Thyroid gland (tissue), 4 donors: Measurements from ENCODE around the gene FCAR. TPM values are rescaled to one million over a fixed set of nuclear protein-coding genes. Genes with fewer than 3 reads are reported as not detected.

Experiments used
- DNase-seq, 2 donors: peaks; one replicate each; pipeline ENCODE4 v3.0.0-alpha.2; 2019
- H3K27ac ChIP-seq, 3 donors: fragments of 200-600 bp; sonication (generic); 1 replicate in 2 of 3; 2 replicates in 1 of 3; pipeline ENCODE4 v1.5.1; 2016 to 2019; ENCODE audit warnings: mild to moderate bottlenecking in 1 of 3, moderate library complexity in 1 of 3
- H3K27me3 ChIP-seq: fragments of 200-600 bp; sonication (generic); one replicate; pipeline ENCODE4 v1.5.1; 2019
- H3K36me3 ChIP-seq, 2 donors: fragments of 200-600 bp; sonication (generic); one replicate each; pipeline ENCODE4 v1.5.1; 2016 to 2019
- H3K4me1 ChIP-seq, 2 donors: fragments of 200-600 bp; sonication (generic); one replicate each; pipeline ENCODE4 v1.5.1; 2017 to 2019
- H3K4me3 ChIP-seq, 3 donors: fragments of 200-600 bp; sonication (generic); replicated peaks in 1 of 3; 1 replicate in 2 of 3; 2 replicates in 1 of 3; pipeline ENCODE4 v1.5.1; 2016; ENCODE audit warnings: mild to moderate bottlenecking in 1 of 3
- H3K9me3 ChIP-seq: fragments of 200-600 bp; sonication (generic); one replicate; pipeline ENCODE4 v1.5.1; 2017
- CTCF ChIP-seq, 6 experiments: fragments of 200-600 bp in 3 of 6; fragments of 450-650 bp in 3 of 6; sonication (generic) in 3 of 6; IDR thresholded peaks; one replicate each; pipeline ENCODE4 v1.5.1; 2016 to 2019; ENCODE audit warnings: antibody characterized with exemption in 6 of 6, mild to moderate bottlenecking in 2 of 6, inconsistent platforms in 1 of 6, moderate library complexity in 1 of 6
- POLR2A ChIP-seq, 2 donors: fragments of 450-650 bp; IDR thresholded peaks; one replicate each; pipeline ENCODE4 v1.6.1; 2017; ENCODE audit warnings: antibody characterized with exemption in 2 of 2, mild to moderate bottlenecking in 2 of 2, moderate library complexity in 1 of 2
- WGBS, 2 donors: methylation state at CpG; one replicate each; pipeline ENCODE4 v1.1.5; 2017; 5-methylcytosine and 5-hydroxymethylcytosine counted together
- intact Hi-C: fragments of 100-400 bp; cut with DNase I; formaldehyde crosslinking; loops from one replicate; pipeline ENCODE4 v1.15.1; 2023
- total RNA-seq, 4 donors: library from RNA; depleted of rRNA; stranded (reverse); fragments of >200 nt; gene quantifications; one replicate each; pipeline ENCODE4 v1.2.3, GENCODE V29; 2016

Gene FCAR
- total RNA-seq, 4 donors from 2014 or later: 0.49 to 0.67 (median 0.67) TPM; not detected in 1

GRCh38 chr19:54875506-54875905, 1.5 kb downstream of the FCAR start:
- no peak for DNase-seq
- Histone ChIP-seq H3K36me3 (no peaks in the 10 kb centered on the region), H3K4me3 (no peak overlapping the region), H3K9me3 (no peaks in the 10 kb centered on the region), H3K4me1 (no peaks in the 10 kb centered on the region), H3K27me3 (no peaks in the 10 kb centered on the region), H3K27ac (no peak overlapping the region)
- 64 to 66% methylated on average over 2 of the region's 2 CpGs for WGBS, 2 donors
- intact Hi-C loops: no loop called here
- TF ChIP-seq CTCF (IDR thresholded peaks at IDR 0.05): no peak
- TF ChIP-seq POLR2A (IDR thresholded peaks at IDR 0.05): no peak

- no peak overlapping the region for H3K27ac ChIP-seq
- intact Hi-C loops: no loop called here
- no peak overlapping the region for H3K4me3 ChIP-seq
- 73 to 79% methylated on average over 3 of the region's 3 CpGs for WGBS, 2 donors
- no peak for TF ChIP-seq POLR2A (IDR thresholded peaks at IDR 0.05)
- no peak for TF ChIP-seq CTCF (IDR thresholded peaks at IDR 0.05)
- no peak for DNase-seq
- H3K36me3 ChIP-seq: no peaks in the 10 kb centered on the region
- no peaks in the 10 kb centered on the region for H3K9me3 ChIP-seq
- no peaks in the 10 kb centered on the region for H3K27me3 ChIP-seq
- H3K4me1 ChIP-seq: no peaks in the 10 kb centered on the region
Observed at GRCh38 chr19:54877471-54877870, 3.4 kb downstream of the FCAR start.

- 57 to 73% methylated on average over 6 of the region's 6 CpGs for WGBS, 2 donors
- no peaks in the 10 kb centered on the region for H3K36me3 ChIP-seq
- intact Hi-C loops: no loop called here
- H3K4me3 ChIP-seq: no peak overlapping the region
- H3K9me3 ChIP-seq: no peaks in the 10 kb centered on the region
- no peak for TF ChIP-seq POLR2A (IDR thresholded peaks at IDR 0.05)
- TF ChIP-seq CTCF (IDR thresholded peaks at IDR 0.05): no peak
- DNase-seq: no peak
- no peaks in the 10 kb centered on the region for H3K4me1 ChIP-seq
- no peaks in the 10 kb centered on the region for H3K27me3 ChIP-seq
- no peak overlapping the region for H3K27ac ChIP-seq
Observed at GRCh38 chr19:54881884-54882283, 7.8 kb downstream of the FCAR start.

GRCh38 chr19:54882758-54883157, 8.7 kb downstream of the FCAR start:
- no peak overlapping the region for H3K4me3 ChIP-seq
- H3K4me1 ChIP-seq: no peaks in the 10 kb centered on the region
- intact Hi-C loops: no loop called here
- no peaks in the 10 kb centered on the region for H3K36me3 ChIP-seq
- no peak for TF ChIP-seq POLR2A (IDR thresholded peaks at IDR 0.05)
- TF ChIP-seq CTCF (IDR thresholded peaks at IDR 0.05): no peak
- WGBS, 2 donors: 72 to 73% methylated on average over 7 of the region's 7 CpGs
- H3K27me3 ChIP-seq: no peaks in the 10 kb centered on the region
- H3K27ac ChIP-seq: no peak overlapping the region
- no peak for DNase-seq
- no peaks in the 10 kb centered on the region for H3K9me3 ChIP-seq

- H3K27ac ChIP-seq: no peak overlapping the region
- 81 to 90% methylated on average over 8 to 9 of the region's 9 CpGs for WGBS, 2 donors
- H3K36me3 ChIP-seq: no peaks in the 10 kb centered on the region
- intact Hi-C loops: no loop called here
- no peaks in the 10 kb centered on the region for H3K27me3 ChIP-seq
- H3K4me3 ChIP-seq: no peak overlapping the region
- DNase-seq: no peak
- no peaks in the 10 kb centered on the region for H3K4me1 ChIP-seq
- H3K9me3 ChIP-seq: no peaks in the 10 kb centered on the region
- TF ChIP-seq CTCF (IDR thresholded peaks at IDR 0.05) (no peak), POLR2A (IDR thresholded peaks at IDR 0.05) (no peak)
Observed at GRCh38 chr19:54883228-54883627, 9.2 kb downstream of the FCAR start.
